Endothelial cell of umbilical vein (primary cell): ENCODE data around the gene PRXL2C. TPM values are rescaled to one million over a fixed set of nuclear protein-coding genes. Genes with fewer than 3 reads are reported as not detected.
A peak's percentile ranks its signal among the peaks of the same experiment; 100 is the strongest.

ENCODE experiments used
- BruUV-seq: library from RNA; stranded (reverse); fragments of 400-500 nt; replicated peaks from 2 replicates; lab custom pipeline; 2021; lab: Mats Ljungman, UMichigan
- CTCF ChIA-PET: fragments of 300-600, 350-600 bp; sonication (Branson Sonifier 250); formaldehyde crosslinking; loops from one replicate; lab custom pipeline; 2021; ENCODE audit warnings: antibody characterized with exemption, inconsistent platforms; lab: Charles Lee
- POLR2A ChIA-PET: fragments of 300-600, 350-600 bp; sonication (Branson Sonifier 250); formaldehyde crosslinking; loops from one replicate; lab custom pipeline; 2021; ENCODE audit warnings: antibody characterized with exemption, inconsistent platforms; lab: Charles Lee
- DNase-seq: peaks from one replicate; pipeline ENCODE4 v3.0.0-alpha.2; 2011; ENCODE audit warnings: low read depth, low spot score
- FAIRE-seq: peaks from 2 replicates; lab custom pipeline; 2011; peaks lifted over from hg19 to GRCh38; lab: Jason Lieb, UNC
- H2AFZ ChIP-seq: 2 replicates; pipeline ENCODE4 v1.6.0; 2012; ENCODE audit warnings: low read depth, low read length, control low read depth, inconsistent platforms
- H3K27ac ChIP-seq: 2 replicates; pipeline ENCODE4 v1.5.1; 2011; ENCODE audit warnings: low read depth, mild to moderate bottlenecking, control low read depth, low read length, moderate library complexity; ENCODE audit not compliant: insufficient read depth
- H3K27me3 ChIP-seq, 2 experiments: 2 replicates each; pipeline versions ENCODE4 v1.6.0 to v1.6.1; 2011; ENCODE audit warnings: low read length in 2 of 2, mixed read lengths in 1 of 2; ENCODE audit not compliant: control insufficient read depth in 2 of 2, insufficient read depth in 2 of 2
- H3K36me3 ChIP-seq, 2 experiments: 2 replicates in 1 of 2; 3 replicates in 1 of 2; pipeline ENCODE4 v1.5.1; 2011; ENCODE audit warnings: low read length in 2 of 2, mild to moderate bottlenecking in 1 of 2, moderate library complexity in 1 of 2; ENCODE audit not compliant: control insufficient read depth in 2 of 2, insufficient read depth in 2 of 2; ENCODE audit errors: extremely low read depth in 1 of 2
- H3K4me1 ChIP-seq: 3 replicates; pipeline ENCODE4 v1.5.1; 2011; ENCODE audit warnings: mild to moderate bottlenecking, low read length; ENCODE audit not compliant: control insufficient read depth, insufficient read depth; ENCODE audit errors: extremely low read depth
- H3K4me2 ChIP-seq: 2 replicates; pipeline ENCODE4 v1.6.1; 2011; ENCODE audit warnings: low read length, control low read depth, mixed read lengths; ENCODE audit not compliant: insufficient read depth
- H3K4me3 ChIP-seq, 3 experiments: fragments of 200-600 bp in 1 of 3; sonication (generic), shearing (Covaris generic) in 1 of 3; replicated peaks in 1 of 3; 2 replicates each; pipeline ENCODE4 v1.5.1; 2011 to 2016; ENCODE audit warnings: control low read depth in 3 of 3, low read length in 3 of 3, mild to moderate bottlenecking in 2 of 3, inconsistent platforms in 1 of 3, low read depth in 1 of 3, moderate library complexity in 1 of 3; ENCODE audit not compliant: insufficient read depth in 1 of 3
- H3K79me2 ChIP-seq: 2 replicates; pipeline ENCODE4 v1.6.0; 2012; ENCODE audit warnings: low read length, inconsistent platforms; ENCODE audit not compliant: control insufficient read depth, insufficient read depth
- H3K9ac ChIP-seq: replicated peaks from 2 replicates; pipeline ENCODE3; 2011; ENCODE audit warnings: low read length, control low read depth; ENCODE audit not compliant: insufficient read depth; ENCODE audit errors: extremely low read depth
- H3K9me1 ChIP-seq: replicated peaks from 3 replicates; pipeline ENCODE4 v1.6.0; 2011; ENCODE audit warnings: mild to moderate bottlenecking, low read length; ENCODE audit not compliant: control insufficient read depth, insufficient read depth; ENCODE audit errors: extremely low read depth
- H3K9me3 ChIP-seq: replicated peaks from 2 replicates; pipeline ENCODE4 v1.5.1; 2012; ENCODE audit warnings: low read length, inconsistent platforms; ENCODE audit not compliant: control insufficient read depth, insufficient read depth
- H4K20me1 ChIP-seq: replicated peaks from 2 replicates; pipeline ENCODE3; 2011; ENCODE audit warnings: mild to moderate bottlenecking, low read length; ENCODE audit not compliant: control insufficient read depth, insufficient read depth; ENCODE audit errors: extremely low read depth
- EZH2 ChIP-seq: IDR thresholded peaks from 2 replicates; pipeline ENCODE4 v1.6.1; 2012; ENCODE audit warnings: borderline replicate concordance, low read depth, mild to moderate bottlenecking, moderate library complexity, low read length, inconsistent platforms; ENCODE audit not compliant: severe bottlenecking
- FOS ChIP-seq: IDR thresholded peaks from 2 replicates; pipeline ENCODE4 v1.6.1; 2011; ENCODE audit warnings: mild to moderate bottlenecking, low read length, moderate library complexity, borderline replicate concordance; ENCODE audit not compliant: insufficient read depth
- GATA2 ChIP-seq: IDR thresholded peaks from 2 replicates; pipeline ENCODE4 v1.7.0; 2011; ENCODE audit warnings: low read depth, mild to moderate bottlenecking, moderate library complexity, mixed read lengths, low read length; ENCODE audit not compliant: insufficient read length, insufficient read depth
- JUN ChIP-seq: IDR thresholded peaks from 2 replicates; pipeline ENCODE4 v1.6.1; 2011; ENCODE audit warnings: borderline replicate concordance, low read depth; ENCODE audit not compliant: insufficient read length, insufficient read depth
- MAX ChIP-seq: IDR thresholded peaks from 2 replicates; pipeline ENCODE4 v1.6.1; 2011; ENCODE audit not compliant: insufficient read depth, insufficient read length
- MYC ChIP-seq: IDR thresholded peaks from one replicate; pipeline ENCODE4 v1.6.1; 2011; ENCODE audit warnings: mild to moderate bottlenecking, low read depth, low read length
- POLR2A ChIP-seq: IDR thresholded peaks from 2 replicates; pipeline ENCODE4 v1.6.1; 2012; ENCODE audit warnings: low read depth, mild to moderate bottlenecking, control low read depth, low read length
- POLR2AphosphoS5 ChIP-seq: IDR thresholded peaks from 2 replicates; pipeline ENCODE4 v1.6.1; 2012; ENCODE audit warnings: low read depth, mild to moderate bottlenecking, control low read depth, low read length, moderate library complexity; ENCODE audit not compliant: insufficient read depth
- dilution Hi-C: fragments of 300-500 bp; cut with MboI; formaldehyde crosslinking; loops from one replicate; pipeline ENCODE4 v1.15.0; 2019; ENCODE audit warnings: low sequenced_read_pairs; ENCODE audit not compliant: extremely low pct_ligation_motif_present
- intact Hi-C: fragments of 100-400 bp; cut with micrococcal nuclease; formaldehyde crosslinking; loops from one replicate; pipeline ENCODE4 v1.10.0; 2022
- polyA plus RNA-seq, 4 experiments: library from polyadenylated mRNA; depleted of rRNA in 3 of 4; stranded (reverse) in 3 of 4; unstranded in 1 of 4; fragments of >200 nt; gene quantifications; 2 replicates each; pipeline versions ENCODE4 v1.2.1 to v1.2.3, GENCODE V29; 2011 to 2012; ENCODE audit warnings: missing spikeins in 1 of 4
- total RNA-seq: library from RNA; stranded (reverse); gene quantifications from 2 replicates; pipeline ENCODE4 v1.2.3, GENCODE V29; 2021
- TF ChIP-seq, protein P1 (sequence below), 2 donors: IDR thresholded peaks; 1 replicate in 1 of 2; 2 replicates in 1 of 2; pipeline ENCODE4 v1.5.1; 2011; ENCODE audit warnings: low read length in 2 of 2, mild to moderate bottlenecking in 2 of 2, moderate library complexity in 2 of 2, control low read depth in 1 of 2, inconsistent platforms in 1 of 2, low read depth in 1 of 2; ENCODE audit not compliant: insufficient read depth in 1 of 2; ENCODE audit errors: extremely low read depth in 1 of 2

Gene PRXL2C
- total and polyA plus RNA-seq, 2 donors (not counting 3 experiments of a cell fraction or from before 2014, with no cell fraction given) = 5.4 to 14.7 TPM

DNA sequence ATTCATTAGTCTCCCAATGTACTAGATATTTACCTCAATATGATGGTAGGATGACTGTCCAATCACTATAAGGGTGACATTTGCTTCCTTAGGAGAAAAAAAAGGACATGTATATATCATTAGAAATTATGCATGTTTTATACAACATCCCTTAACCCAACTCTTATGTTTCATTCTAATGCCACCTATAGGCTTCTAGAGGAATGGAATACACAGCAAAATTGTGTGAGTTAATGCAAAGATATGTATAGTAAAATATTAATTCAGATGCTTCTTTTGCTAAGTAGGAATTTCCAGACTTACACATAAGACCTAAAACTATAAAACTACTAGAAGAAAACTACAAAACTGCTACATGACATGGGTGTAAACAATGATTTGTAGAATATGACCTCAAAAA, 3.5 kb downstream of the PRXL2C start:
- Histone ChIP-seq H2AFZ (no peak overlapping the region), H3K27me3 (no peaks in the 10 kb centered on the region), H3K4me3 (no peak overlapping the region), H3K79me2 (no peaks in the 10 kb centered on the region), H3K9ac (no peak overlapping the region), H3K4me2 (no peak overlapping the region), H3K4me1 (peaks cover 6% of the 10 kb centered on the region), H3K9me1 (no peaks in the 10 kb centered on the region), H4K20me1 (no peaks in the 10 kb centered on the region), H3K27ac (no peak overlapping the region), H3K36me3 (peaks cover 0 to 3% of the 10 kb centered on the region in 2 experiments), H3K9me3 (no peaks in the 10 kb centered on the region)
- CTCF ChIA-PET = interaction anchor here (0.6 to 1.3 kb wide), 5 partner anchors 24 to 419 kb away, joined by 3 to 8 read pairs (median 4); no protein-coding TSS in a partner anchor
- dilution Hi-C loops = no loop called here
- DNase-seq = peak; percentile 31
- BruUV-seq = no TSS peak
- POLR2A ChIA-PET = no interaction called here
- intact Hi-C loops = loop anchor here (5.0 kb wide), 1 partner anchor 419 kb away; no protein-coding TSS in a partner anchor
- TF ChIP-seq, protein P1, sequence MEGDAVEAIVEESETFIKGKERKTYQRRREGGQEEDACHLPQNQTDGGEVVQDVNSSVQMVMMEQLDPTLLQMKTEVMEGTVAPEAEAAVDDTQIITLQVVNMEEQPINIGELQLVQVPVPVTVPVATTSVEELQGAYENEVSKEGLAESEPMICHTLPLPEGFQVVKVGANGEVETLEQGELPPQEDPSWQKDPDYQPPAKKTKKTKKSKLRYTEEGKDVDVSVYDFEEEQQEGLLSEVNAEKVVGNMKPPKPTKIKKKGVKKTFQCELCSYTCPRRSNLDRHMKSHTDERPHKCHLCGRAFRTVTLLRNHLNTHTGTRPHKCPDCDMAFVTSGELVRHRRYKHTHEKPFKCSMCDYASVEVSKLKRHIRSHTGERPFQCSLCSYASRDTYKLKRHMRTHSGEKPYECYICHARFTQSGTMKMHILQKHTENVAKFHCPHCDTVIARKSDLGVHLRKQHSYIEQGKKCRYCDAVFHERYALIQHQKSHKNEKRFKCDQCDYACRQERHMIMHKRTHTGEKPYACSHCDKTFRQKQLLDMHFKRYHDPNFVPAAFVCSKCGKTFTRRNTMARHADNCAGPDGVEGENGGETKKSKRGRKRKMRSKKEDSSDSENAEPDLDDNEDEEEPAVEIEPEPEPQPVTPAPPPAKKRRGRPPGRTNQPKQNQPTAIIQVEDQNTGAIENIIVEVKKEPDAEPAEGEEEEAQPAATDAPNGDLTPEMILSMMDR (IDR thresholded peaks at IDR 0.05; ENCODE audit: extremely low read depth in 1 of 2, insufficient read depth in 1 of 2, low read depth in 1 of 2, low read length in 2 of 2) = peak; percentile 23 to 37
- no peak for TF ChIP-seq POLR2A
- no peak for FAIRE-seq

DNA sequence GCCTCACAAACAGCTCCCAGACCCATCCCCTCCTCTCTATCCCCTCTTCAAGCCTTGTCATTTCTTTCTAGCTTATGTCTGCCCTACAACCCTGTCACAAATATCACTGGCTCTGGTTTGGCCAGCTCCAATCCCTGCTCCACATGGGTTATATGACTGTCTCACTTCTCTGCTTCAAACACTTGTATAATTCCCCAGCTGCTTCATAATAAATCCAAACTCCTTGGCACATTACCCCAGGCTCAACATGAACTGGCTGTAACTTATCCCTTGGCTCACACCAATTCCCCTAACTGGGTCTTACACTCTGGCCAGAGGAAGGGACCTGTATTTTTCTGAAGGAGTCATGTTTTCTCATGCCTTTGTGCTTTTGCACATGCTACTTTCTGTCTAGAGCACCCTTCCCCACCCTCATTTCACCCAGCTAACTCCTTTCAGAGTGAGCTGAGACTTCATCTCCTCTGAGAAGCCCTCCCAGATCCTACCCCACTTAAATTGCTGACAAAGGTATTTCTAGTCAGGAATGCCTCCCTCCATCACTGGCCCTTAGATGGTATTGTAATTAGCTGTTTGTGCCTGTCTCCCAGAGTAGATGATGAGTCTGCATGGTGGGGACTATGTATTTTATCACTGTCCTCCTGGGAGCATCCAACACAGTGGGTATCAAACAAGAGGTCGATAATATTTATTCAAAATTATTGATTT, 5.3 kb downstream of the PRXL2C start:
- Histone ChIP-seq H2AFZ (no peak overlapping the region), H3K9ac (no peak overlapping the region), H3K4me1 (no peaks in the 10 kb centered on the region), H3K9me1 (no peaks in the 10 kb centered on the region), H3K9me3 (no peaks in the 10 kb centered on the region), H3K27me3 (no peaks in the 10 kb centered on the region), H4K20me1 (no peaks in the 10 kb centered on the region), H3K36me3 (peaks cover 0 to 3% of the 10 kb centered on the region in 2 experiments), H3K4me3 (no peak overlapping the region), H3K4me2 (no peak overlapping the region), H3K27ac (no peak overlapping the region), H3K79me2 (no peaks in the 10 kb centered on the region)
- intact Hi-C loops (loop anchor here (5.0 kb wide), 1 partner anchor 417 kb away; no protein-coding TSS in a partner anchor), dilution Hi-C loops (no loop called here)
- no peak for DNase-seq
- POLR2A ChIA-PET = no interaction called here
- CTCF ChIA-PET = interaction anchor here (0.6 to 1.3 kb wide), 3 partner anchors 8 to 322 kb away, joined by 4 to 7 read pairs (median 4); no protein-coding TSS in a partner anchor
- no peak for FAIRE-seq
- TF ChIP-seq FOS = no peak
- no peak for TF ChIP-seq GATA2
- TF ChIP-seq, protein P1 (IDR thresholded peaks at IDR 0.05; ENCODE audit: extremely low read depth in 1 of 2, insufficient read depth in 1 of 2, low read depth in 1 of 2, low read length in 2 of 2) = no peak
- TF ChIP-seq MAX = no peak
- TF ChIP-seq POLR2AphosphoS5 = no peak
- TF ChIP-seq MYC = no peak
- no peak for TF ChIP-seq EZH2
- TF ChIP-seq JUN = no peak
- TF ChIP-seq POLR2A = no peak
- no TSS peak for BruUV-seq
